Measurements from ENCODE around the gene BBX. TPM values are rescaled to one million over a fixed set of nuclear protein-coding genes. Genes with fewer than 3 reads are reported as not detected.
A peak's percentile ranks its signal among the peaks of the same experiment; 100 is the strongest.

The BBX gene
- total RNA-seq, 8 experiments from 2014 or later: 19.4 to 80.6 (median 46.5) TPM

- Histone ChIP-seq H3K4me3 (no peak overlapping the region), H3K4me1 (replicated peaks in 1 of 2) (peaks cover 0 to 4% of the 10 kb centered on the region in 2 donors), H3K27ac (no peak overlapping the region)
- ATAC-seq (replicated peaks in 6 of 8): peak in 6 of 8 experiments; percentile 18 to 67 (median 38)
- in situ Hi-C loops (cut with MboI; ENCODE audit: low pct_unique_long_range_greater_than_20kb in 2 of 9, low sequenced_read_pairs in 9 of 9, unreplicated experiment in 9 of 9): loop anchor here in 1 of 9 experiments (25.0 kb wide), 1 partner anchor 490 kb away; no protein-coding TSS in a partner anchor
- 35 to 90% (median 80%) methylated on average over 1 to 4 of the region's 4 CpGs for WGBS, 10 experiments
Observed at GRCh38 chr3:107727102-107727501, 204.3 kb downstream of the BBX start.

- 57 to 100% (median 95%) methylated on average over 1 to 4 of the region's 4 CpGs; no CpG with 5 or more reads in 3 of the 10 experiments for WGBS, 10 experiments
- H3K4me3 ChIP-seq: no peak overlapping the region
- H3K27ac ChIP-seq: no peak overlapping the region
- ATAC-seq (replicated peaks in 6 of 8): no peak
- H3K4me1 ChIP-seq (replicated peaks in 1 of 2): peaks cover 0 to 4% of the 10 kb centered on the region in 2 donors
- in situ Hi-C loops (cut with MboI; ENCODE audit: low pct_unique_long_range_greater_than_20kb in 2 of 9, low sequenced_read_pairs in 9 of 9, unreplicated experiment in 9 of 9): loop anchor here in 1 of 9 experiments (25.0 kb wide), 1 partner anchor 492 kb away; no protein-coding TSS in a partner anchor
Observed at GRCh38 chr3:107729686-107730085, 206.9 kb downstream of the BBX start.

GRCh38 chr3:107734317-107734716, 211.6 kb downstream of the BBX start:
- 56 to 100% (median 91%) methylated on average over 1 to 3 of the region's 3 CpGs for WGBS, 10 experiments
- Histone ChIP-seq H3K4me3 (no peak overlapping the region), H3K4me1 (replicated peaks in 1 of 2) (no peaks in the 10 kb centered on the region), H3K27ac (no peak overlapping the region)
- ATAC-seq (replicated peaks in 6 of 8): no peak
- in situ Hi-C loops (cut with MboI; ENCODE audit: low pct_unique_long_range_greater_than_20kb in 2 of 9, low sequenced_read_pairs in 9 of 9, unreplicated experiment in 9 of 9): loop anchor here in 1 of 9 experiments (25.0 kb wide), 1 partner anchor 497 kb away; no protein-coding TSS in a partner anchor

GRCh38 chr3:107737914-107738313, 215.2 kb downstream of the BBX start:
- H3K27ac ChIP-seq: no peak overlapping the region
- no peak overlapping the region for H3K4me3 ChIP-seq
- peaks cover 3 to 5% of the 10 kb centered on the region in 2 donors for H3K4me1 ChIP-seq (replicated peaks in 1 of 2)
- in situ Hi-C loops (cut with MboI; ENCODE audit: low pct_unique_long_range_greater_than_20kb in 2 of 9, low sequenced_read_pairs in 9 of 9, unreplicated experiment in 9 of 9): loop anchor here in 1 of 9 experiments (25.0 kb wide), 1 partner anchor 501 kb away; no protein-coding TSS in a partner anchor
- ATAC-seq (replicated peaks in 6 of 8): no peak

GRCh38 chr3:107738486-107739183, 215.9 kb downstream of the BBX start:
- Histone ChIP-seq H3K27ac (no peak overlapping the region), H3K4me3 (no peak overlapping the region), H3K4me1 (replicated peaks in 1 of 2) (peaks cover 3 to 5% of the 10 kb centered on the region in 2 donors)
- WGBS, 10 experiments: 68 to 100% (median 93%) methylated on average over 1 to 5 of the region's 5 CpGs; no CpG with 5 or more reads in 1 of the 10 experiments
- ATAC-seq (replicated peaks in 6 of 8): no peak
- in situ Hi-C loops (cut with MboI; ENCODE audit: low pct_unique_long_range_greater_than_20kb in 2 of 9, low sequenced_read_pairs in 9 of 9, unreplicated experiment in 9 of 9): loop anchor here in 1 of 9 experiments (25.0 kb wide), 1 partner anchor 501 kb away; no protein-coding TSS in a partner anchor

- H3K27ac ChIP-seq: no peak overlapping the region
- in situ Hi-C loops (cut with MboI; ENCODE audit: low pct_unique_long_range_greater_than_20kb in 2 of 9, low sequenced_read_pairs in 9 of 9, unreplicated experiment in 9 of 9): loop anchor here in 1 of 9 experiments (25.0 kb wide), 1 partner anchor 502 kb away; no protein-coding TSS in a partner anchor
- 0 to 100% (median 62%) methylated on average over 1 to 3 of the region's 3 CpGs; no CpG with 5 or more reads in 4 of the 10 experiments for WGBS, 10 experiments
- H3K4me1 ChIP-seq (replicated peaks in 1 of 2): peaks cover 3 to 5% of the 10 kb centered on the region in 2 donors
- H3K4me3 ChIP-seq: no peak overlapping the region
- ATAC-seq (replicated peaks in 6 of 8): no peak
Observed at GRCh38 chr3:107739227-107739626, 216.5 kb downstream of the BBX start.

- ATAC-seq (replicated peaks in 6 of 8): peak in 6 of 8 experiments; percentile 16 to 78 (median 58)
- peaks cover 3 to 5% of the 10 kb centered on the region in 2 donors for H3K4me1 ChIP-seq (replicated peaks in 1 of 2)
- 28 to 83% (median 50%) methylated on average over 2 to 6 of the region's 6 CpGs for WGBS, 10 experiments
- H3K27ac ChIP-seq: no peak overlapping the region
- in situ Hi-C loops (cut with MboI; ENCODE audit: low pct_unique_long_range_greater_than_20kb in 2 of 9, low sequenced_read_pairs in 9 of 9, unreplicated experiment in 9 of 9): loop anchor here in 1 of 9 experiments (25.0 kb wide), 1 partner anchor 504 kb away; no protein-coding TSS in a partner anchor
- H3K4me3 ChIP-seq: no peak overlapping the region
Observed at GRCh38 chr3:107740992-107741896, 218.5 kb downstream of the BBX start.

GRCh38 chr3:107745354-107745753, 222.6 kb downstream of the BBX start:
- in situ Hi-C loops (cut with MboI; ENCODE audit: low pct_unique_long_range_greater_than_20kb in 2 of 9, low sequenced_read_pairs in 9 of 9, unreplicated experiment in 9 of 9): loop anchor here in 1 of 9 experiments (25.0 kb wide), 1 partner anchor 508 kb away; no protein-coding TSS in a partner anchor
- no peak for ATAC-seq (replicated peaks in 6 of 8)
- Histone ChIP-seq H3K27ac (no peak overlapping the region), H3K4me1 (replicated peaks in 1 of 2) (peaks cover 3 to 5% of the 10 kb centered on the region in 2 donors), H3K4me3 (no peak overlapping the region)
- 90 to 100% (median 100%) methylated on average over 1 to 4 of the region's 4 CpGs; no CpG with 5 or more reads in 2 of the 10 experiments for WGBS, 10 experiments

GRCh38 chr3:107752202-107752990, 229.6 kb downstream of the BBX start:
- Histone ChIP-seq H3K4me1 (replicated peaks in 1 of 2) (no peaks in the 10 kb centered on the region), H3K4me3 (no peak overlapping the region), H3K27ac (no peak overlapping the region)
- 52 to 100% (median 83%) methylated on average over 1 to 3 of the region's 3 CpGs; no CpG with 5 or more reads in 1 of the 10 experiments for WGBS, 10 experiments
- ATAC-seq (replicated peaks in 6 of 8): peak in 4 of 8 experiments; percentile 44 to 68 (median 61)
- in situ Hi-C loops (cut with MboI; ENCODE audit: low pct_unique_long_range_greater_than_20kb in 2 of 9, low sequenced_read_pairs in 9 of 9, unreplicated experiment in 9 of 9): no loop called here

- 0 to 51% (median 38%) methylated on average over 1 to 2 of the region's 2 CpGs; no CpG with 5 or more reads in 3 of the 10 experiments for WGBS, 10 experiments
- H3K27ac ChIP-seq: no peak overlapping the region
- ATAC-seq (replicated peaks in 6 of 8): peak; percentile 74 to 95 (median 84)
- H3K4me3 ChIP-seq: no peak overlapping the region
- no peaks in the 10 kb centered on the region for H3K4me1 ChIP-seq (replicated peaks in 1 of 2)
- in situ Hi-C loops (cut with MboI; ENCODE audit: low pct_unique_long_range_greater_than_20kb in 2 of 9, low sequenced_read_pairs in 9 of 9, unreplicated experiment in 9 of 9): no loop called here
Observed at GRCh38 chr3:107753494-107753893, 230.7 kb downstream of the BBX start.

- WGBS, 10 experiments: 20 to 100% (median 71%) methylated on average over 1 to 4 of the region's 4 CpGs
- Histone ChIP-seq H3K4me3 (no peak overlapping the region), H3K4me1 (replicated peaks in 1 of 2) (no peaks in the 10 kb centered on the region), H3K27ac (no peak overlapping the region)
- in situ Hi-C loops (cut with MboI; ENCODE audit: low pct_unique_long_range_greater_than_20kb in 2 of 9, low sequenced_read_pairs in 9 of 9, unreplicated experiment in 9 of 9): no loop called here
- ATAC-seq (replicated peaks in 6 of 8): no peak
Observed at GRCh38 chr3:107753976-107754375, 231.2 kb downstream of the BBX start.

- no peak for ATAC-seq (replicated peaks in 6 of 8)
- H3K4me1 ChIP-seq (replicated peaks in 1 of 2): no peaks in the 10 kb centered on the region
- no peak overlapping the region for H3K27ac ChIP-seq
- 20 to 100% (median 86%) methylated on average over 1 to 2 of the region's 2 CpGs; no CpG with 5 or more reads in 1 of the 10 experiments for WGBS, 10 experiments
- in situ Hi-C loops (cut with MboI; ENCODE audit: low pct_unique_long_range_greater_than_20kb in 2 of 9, low sequenced_read_pairs in 9 of 9, unreplicated experiment in 9 of 9): no loop called here
- H3K4me3 ChIP-seq: no peak overlapping the region
Observed at GRCh38 chr3:107756649-107757048, 233.9 kb downstream of the BBX start.
